ENCODE data around the gene PTPRR.
A peak's percentile ranks its signal among the peaks of the same experiment; 100 is the strongest.
"Not testable (repeated sequence)": the region's sequence is repeated elsewhere in the genome, so short reads cannot be mapped to it uniquely, and the experiment has no call there.

PTPRR gene

GRCh38 chr12:70745048-70745447, 175.5 kb downstream of the PTPRR start:
- DNase-seq (ENCODE audit: low read depth), result no peak

GRCh38 chr12:70744178-70744577, 176.4 kb downstream of the PTPRR start:
- DNase-seq (ENCODE audit: low read depth), result no peak

GRCh38 chr12:70741256-70741655, 179.3 kb downstream of the PTPRR start:
- no peak for DNase-seq (ENCODE audit: low read depth)

GRCh38 chr12:70739756-70740155, 180.8 kb downstream of the PTPRR start:
- DNase-seq (ENCODE audit: low read depth), result no peak

- no peak for DNase-seq (ENCODE audit: low read depth)
These were observed 184.0 kb downstream of the PTPRR start for GRCh38 chr12:70736351-70737133.

- not testable (repeated sequence) for DNase-seq (ENCODE audit: low read depth)
These were observed 185.3 kb downstream of the PTPRR start for GRCh38 chr12:70735197-70735596.

GRCh38 chr12:70733385-70733784, 187.2 kb downstream of the PTPRR start:
- peak; percentile 79 for DNase-seq (ENCODE audit: low read depth)

- DNase-seq (ENCODE audit: low read depth), result no peak
These were observed 188.3 kb downstream of the PTPRR start for GRCh38 chr12:70732287-70732686.

- no peak for DNase-seq (ENCODE audit: low read depth)
These were observed 189.8 kb downstream of the PTPRR start for GRCh38 chr12:70730675-70731180.

- no peak for DNase-seq (ENCODE audit: low read depth)
These were observed 196.1 kb downstream of the PTPRR start for GRCh38 chr12:70724444-70724843.

- no peak for DNase-seq (ENCODE audit: low read depth)
These were observed 197.8 kb downstream of the PTPRR start for GRCh38 chr12:70722584-70723343.

- DNase-seq (ENCODE audit: low read depth), result no peak
These were observed 198.7 kb downstream of the PTPRR start for GRCh38 chr12:70721656-70722357.

GRCh38 chr12:70721216-70721615, 199.3 kb downstream of the PTPRR start:
- no peak for DNase-seq (ENCODE audit: low read depth)

- DNase-seq (ENCODE audit: low read depth), result peak; percentile 13
These were observed 200.7 kb downstream of the PTPRR start for GRCh38 chr12:70719672-70720420.

GRCh38 chr12:70719071-70719470, 201.5 kb downstream of the PTPRR start:
- no peak for DNase-seq (ENCODE audit: low read depth)

- no peak for DNase-seq (ENCODE audit: low read depth)
These were observed 208.7 kb downstream of the PTPRR start for GRCh38 chr12:70711831-70712230.

GRCh38 chr12:70709022-70709421, 211.5 kb downstream of the PTPRR start:
- no peak for DNase-seq (ENCODE audit: low read depth)

GRCh38 chr12:70706611-70707010, 213.9 kb downstream of the PTPRR start:
- DNase-seq (ENCODE audit: low read depth), result no peak

GRCh38 chr12:70698345-70698744, 222.2 kb downstream of the PTPRR start:
- DNase-seq (ENCODE audit: low read depth), result no peak

- no peak for DNase-seq (ENCODE audit: low read depth)
These were observed 225.0 kb downstream of the PTPRR start for GRCh38 chr12:70695361-70696023.

GRCh38 chr12:70692681-70693288, 227.8 kb downstream of the PTPRR start:
- DNase-seq (ENCODE audit: low read depth), result peak; percentile 5

Measured in fibroblast of the conjunctiva (primary cell).